Sigmoid colon (tissue), 7 donors: Measurements from ENCODE around the gene KIF6. TPM values are rescaled to one million over a fixed set of nuclear protein-coding genes. Genes with fewer than 3 reads are reported as not detected.

Source experiments
- DNase-seq: peaks from one replicate; pipeline ENCODE4 v3.0.0-alpha.2; 2019
- H3K27ac ChIP-seq, 4 donors: fragments of 200-600 bp; sonication (generic); one replicate each; pipeline ENCODE4 v1.5.1; 2016 to 2019; ENCODE audit warnings: mild to moderate bottlenecking in 1 of 4
- H3K27me3 ChIP-seq, 3 donors: fragments of 200-600 bp; sonication (generic); one replicate each; pipeline ENCODE4 v1.5.1; 2019; ENCODE audit warnings: mild to moderate bottlenecking in 1 of 3
- H3K36me3 ChIP-seq, 4 donors: fragments of 200-600 bp; sonication (generic); one replicate each; pipeline ENCODE4 v1.5.1; 2016 to 2019
- H3K4me1 ChIP-seq, 4 donors: fragments of 200-600 bp; sonication (generic); one replicate each; pipeline ENCODE4 v1.5.1; 2017 to 2019
- H3K4me3 ChIP-seq, 4 donors: fragments of 200-600 bp; sonication (generic); one replicate each; pipeline ENCODE4 v1.5.1; 2017 to 2019; ENCODE audit warnings: mild to moderate bottlenecking in 2 of 4, moderate library complexity in 1 of 4
- H3K9me3 ChIP-seq, 4 donors: fragments of 200-600 bp in 3 of 4; sonication (generic) in 3 of 4; one replicate each; pipeline versions ENCODE4 v1.5.1 to v1.6.1; 2013 to 2019
- CTCF ChIP-seq, 4 experiments: fragments of 450-650 bp in 3 of 4; fragments of 200-600 bp in 1 of 4; IDR thresholded peaks; one replicate each; pipeline ENCODE4 v1.5.1; 2016 to 2019; ENCODE audit warnings: antibody characterized with exemption in 4 of 4, mild to moderate bottlenecking in 3 of 4, moderate library complexity in 2 of 4
- EP300 ChIP-seq, 4 donors: sonication (generic); formaldehyde crosslinking; IDR thresholded peaks; one replicate each; pipeline ENCODE4 v1.6.1; 2017; ENCODE audit warnings: antibody characterized with exemption in 4 of 4
- POLR2A ChIP-seq, 2 donors: fragments of 450-650 bp; IDR thresholded peaks; one replicate each; pipeline ENCODE4 v1.6.1; 2016; ENCODE audit warnings: antibody characterized with exemption in 2 of 2, mild to moderate bottlenecking in 2 of 2, moderate library complexity in 2 of 2
- POLR2AphosphoS5 ChIP-seq, 4 donors: sonication (generic); formaldehyde crosslinking; IDR thresholded peaks; one replicate each; pipeline ENCODE4 v1.6.1; 2017; ENCODE audit warnings: antibody characterized with exemption in 4 of 4
- WGBS, 2 donors: extraction: QIAGEN DNeasy Blood & Tissue Kit; methylation state at CpG; one replicate each; pipeline ENCODE4 v1.1.7; 2013; 5-methylcytosine and 5-hydroxymethylcytosine counted together
- intact Hi-C: fragments of 100-400 bp; cut with DNase I; formaldehyde crosslinking; loops from one replicate; pipeline ENCODE4 v1.15.1; 2023
- polyA plus RNA-seq, 3 donors: library from polyadenylated mRNA; stranded (reverse); fragments of 200-250 nt; gene quantifications; one replicate each; pipeline ENCODE4 v1.2.3, GENCODE V29; 2013
- total RNA-seq, 4 donors: library from RNA; depleted of rRNA; stranded (reverse); fragments of >200 nt; gene quantifications; one replicate each; pipeline ENCODE4 v1.1.0, GENCODE V29; 2016
- donor health status: healthy with polysubstance abuse.
- donor health status: Bipolar disorder and iron deficiency.
- donor health status: healthy.

The KIF6 gene
- total and polyA plus RNA-seq, 7 donors = under 0.01 to 0.99 (median 0.36) TPM; not detected in 2

DNA sequence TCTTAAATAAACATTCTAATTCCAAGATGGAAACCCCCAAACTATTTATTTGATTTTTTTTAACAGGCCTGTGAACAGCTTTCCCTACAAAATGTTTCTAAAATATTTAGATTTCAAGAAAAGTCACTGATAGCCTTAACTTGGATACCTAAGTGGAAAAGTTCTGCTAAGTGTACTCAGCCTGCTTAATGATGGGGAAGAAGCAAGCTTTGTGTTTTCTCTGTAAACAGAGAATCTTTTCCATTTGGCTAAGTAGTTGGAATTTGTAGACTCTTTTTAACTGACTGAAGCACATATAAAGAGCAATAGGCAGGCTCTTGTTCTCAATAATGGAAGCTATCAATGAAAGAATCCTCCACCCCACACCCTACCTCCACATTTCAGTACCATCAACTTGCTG, 108.2 kb downstream of the KIF6 start:
- no peaks in the 10 kb centered on the region for H3K9me3 ChIP-seq
- H3K4me1 ChIP-seq = no peaks in the 10 kb centered on the region
- DNase-seq = no peak
- H3K27ac ChIP-seq = no peak overlapping the region
- H3K27me3 ChIP-seq = no peaks in the 10 kb centered on the region
- no peaks in the 10 kb centered on the region for H3K36me3 ChIP-seq
- intact Hi-C loops = no loop called here
- TF ChIP-seq POLR2AphosphoS5 (IDR thresholded peaks at IDR 0.05) (no peak), EP300 (IDR thresholded peaks at IDR 0.05) (no peak), CTCF (IDR thresholded peaks at IDR 0.05) (no peak), POLR2A (IDR thresholded peaks at IDR 0.05) (no peak)
- H3K4me3 ChIP-seq = no peak overlapping the region

GRCh38 chr6:39615622-39616021, 109.6 kb downstream of the KIF6 start:
- TF ChIP-seq EP300 (IDR thresholded peaks at IDR 0.05) (no peak), CTCF (IDR thresholded peaks at IDR 0.05) (no peak), POLR2AphosphoS5 (IDR thresholded peaks at IDR 0.05) (no peak), POLR2A (IDR thresholded peaks at IDR 0.05) (no peak)
- DNase-seq = no peak
- Histone ChIP-seq H3K4me1 (no peaks in the 10 kb centered on the region), H3K36me3 (no peaks in the 10 kb centered on the region), H3K27ac (no peak overlapping the region), H3K4me3 (no peak overlapping the region), H3K9me3 (no peaks in the 10 kb centered on the region), H3K27me3 (no peaks in the 10 kb centered on the region)
- WGBS, 2 donors = 43 to 76% methylated on average over 1 of the region's 1 CpG
- intact Hi-C loops = no loop called here

DNA sequence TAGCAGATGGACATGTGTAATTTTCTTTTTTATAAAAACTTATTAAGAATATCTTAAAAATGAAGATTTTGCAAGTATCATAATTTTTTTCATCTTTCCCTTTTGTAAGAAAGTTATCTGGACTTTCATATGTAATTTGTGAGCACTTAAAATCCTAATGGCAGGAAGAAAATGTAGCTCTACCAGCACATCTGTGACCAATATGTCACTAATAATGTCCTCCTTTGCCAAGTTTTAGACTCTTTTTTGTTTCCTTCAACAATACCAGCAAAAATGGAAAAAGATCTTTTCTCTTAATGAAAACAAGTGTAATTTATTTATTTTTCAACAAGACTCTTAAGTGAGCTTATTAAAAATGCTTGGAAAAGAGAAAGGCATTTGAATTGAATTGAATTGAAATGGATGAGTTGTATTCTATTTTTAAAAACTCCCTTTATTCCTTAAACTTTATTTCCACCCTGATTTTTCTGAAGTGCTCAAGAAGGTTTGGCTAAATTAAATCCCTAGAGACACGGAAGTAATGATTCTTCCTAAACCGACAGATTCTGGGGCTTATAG, 110.7 kb downstream of the KIF6 start:
- Histone ChIP-seq H3K4me1 (peaks cover 0 to 9% (median 5%) of the 10 kb centered on the region in 4 donors), H3K36me3 (no peaks in the 10 kb centered on the region), H3K27me3 (no peaks in the 10 kb centered on the region), H3K4me3 (no peak overlapping the region), H3K9me3 (no peaks in the 10 kb centered on the region), H3K27ac (no peak overlapping the region)
- no peak for TF ChIP-seq POLR2AphosphoS5 (IDR thresholded peaks at IDR 0.05)
- no peak for TF ChIP-seq EP300 (IDR thresholded peaks at IDR 0.05)
- no peak for TF ChIP-seq CTCF (IDR thresholded peaks at IDR 0.05)
- no peak for TF ChIP-seq POLR2A (IDR thresholded peaks at IDR 0.05)
- intact Hi-C loops = no loop called here
- 91 to 97% methylated on average over 2 of the region's 2 CpGs for WGBS, 2 donors
- DNase-seq = no peak

DNA sequence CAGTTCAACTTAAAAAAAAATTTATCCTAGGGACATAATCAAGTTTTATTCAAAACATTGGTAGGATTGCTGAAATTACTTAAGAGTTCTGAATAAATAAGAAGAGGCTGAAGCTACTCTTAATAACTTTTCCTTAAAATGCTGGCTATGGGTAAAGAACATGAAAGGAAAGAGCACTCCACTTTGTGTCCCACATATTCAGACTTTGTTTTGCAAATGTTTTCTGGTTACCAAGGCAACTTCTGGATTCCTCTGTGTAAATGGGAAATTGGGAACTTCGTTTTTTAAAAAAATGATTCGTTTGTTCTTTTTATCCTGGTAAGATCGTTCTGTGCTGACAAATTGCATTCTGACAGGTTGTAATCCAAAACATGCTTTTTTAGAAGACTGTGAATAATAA, 115.0 kb downstream of the KIF6 start:
- no peaks in the 10 kb centered on the region for H3K9me3 ChIP-seq
- WGBS, 2 donors = 18 to 40% methylated on average over 3 of the region's 3 CpGs
- no peak overlapping the region for H3K4me3 ChIP-seq
- H3K4me1 ChIP-seq = peaks cover 0 to 9% (median 6%) of the 10 kb centered on the region in 4 donors
- no peaks in the 10 kb centered on the region for H3K36me3 ChIP-seq
- DNase-seq = no peak
- no peaks in the 10 kb centered on the region for H3K27me3 ChIP-seq
- TF ChIP-seq POLR2AphosphoS5 (IDR thresholded peaks at IDR 0.05) = no peak
- no peak for TF ChIP-seq CTCF (IDR thresholded peaks at IDR 0.05)
- no peak for TF ChIP-seq POLR2A (IDR thresholded peaks at IDR 0.05)
- TF ChIP-seq EP300 (IDR thresholded peaks at IDR 0.05) = no peak
- H3K27ac ChIP-seq = peak overlapping the region in 2 of 4 donors; percentile 36 to 75
- intact Hi-C loops = no loop called here
